ENCODE measurements around the gene LRRC45. TPM values are rescaled to one million over a fixed set of nuclear protein-coding genes. Genes with fewer than 3 reads are reported as not detected.

Gene LRRC45
- total and polyA plus RNA-seq, 9 of the 15 experiments (the other 6 are each of a cell fraction or from before 2014, with no cell fraction given) = 3.5 to 21.5 (median 11.2) TPM; not detected in 2

DNA sequence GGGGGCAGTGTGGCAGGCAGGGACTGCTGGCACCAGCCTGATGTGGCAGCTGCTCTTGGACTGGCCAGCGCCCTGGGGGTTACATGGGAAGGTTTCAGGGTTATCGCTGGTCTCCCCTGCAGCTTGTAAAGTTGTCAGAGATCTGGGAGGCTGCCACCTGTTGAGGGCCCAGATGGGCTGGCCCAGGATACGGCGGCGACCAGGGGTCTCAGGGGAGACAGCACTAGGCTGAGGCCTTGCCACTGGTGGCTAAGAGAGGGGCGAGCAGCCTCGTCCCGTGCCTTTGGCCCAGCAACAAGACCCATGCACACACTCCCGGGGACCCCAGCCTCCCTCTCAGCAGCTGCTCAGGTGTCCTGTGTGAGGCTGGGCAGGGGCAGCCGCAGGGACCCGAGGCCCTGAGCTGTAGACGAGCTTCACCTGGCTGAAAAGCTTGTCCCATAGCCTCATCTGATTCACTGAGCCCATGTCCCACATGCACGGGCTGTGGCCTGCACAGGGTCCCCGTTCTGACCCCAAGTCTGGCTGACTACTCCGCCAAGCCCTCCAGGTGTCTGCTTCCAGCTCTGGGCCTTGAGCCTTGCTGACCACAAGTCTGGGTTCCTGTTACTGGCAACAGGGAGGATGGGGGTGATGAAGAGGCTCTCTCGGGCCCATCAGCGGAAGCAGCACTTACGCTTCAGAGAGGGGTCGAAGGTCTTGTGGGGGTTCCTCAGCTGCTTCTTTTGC, 36.3 kb downstream of the LRRC45 start:
- no peak overlapping the region for H3K4me2 ChIP-seq (ENCODE audit: insufficient read depth, low read length)
- 88% methylated on average over 13 of the region's 19 CpGs for WGBS (ENCODE audit: insufficient coverage, low coverage, missing lambda C conversion rate)
- H3K9ac ChIP-seq (ENCODE audit: insufficient read depth in 1 of 2, low read depth in 2 of 2, low read length in 2 of 2) = no peak overlapping the region
- H3K79me2 ChIP-seq (ENCODE audit: control insufficient read depth, insufficient read depth, low read length) = peaks cover 13% of the 10 kb centered on the region
- H3K9me1 ChIP-seq (ENCODE audit: control insufficient read depth, insufficient read depth, low read length) = no peaks in the 10 kb centered on the region
- FAIRE-seq (no peak), ATAC-seq (no peak), DNase-seq (ENCODE audit: extremely low read depth in 1 of 4, low spot score in 3 of 4) (peak in 1 of 4 experiments; percentile 7)
- ChIA-PET POLR2A (interaction anchor here (0.6 to 2.5 kb wide), 11 partner anchors 9 to 275 kb away, joined by 3 to 11 read pairs (median 4); partner anchors contain the start of gene DCXR), CTCF (ENCODE audit: low intra/inter-chr PET ratio) (no interaction called here)
- BruUV-seq (replicated peaks) = no TSS peak
- H3K9me3 ChIP-seq (replicated peaks; ENCODE audit: control insufficient read depth, insufficient read depth, low read depth, low read length) = no peaks in the 10 kb centered on the region
- H3K4me3 ChIP-seq = no peak overlapping the region
- H3K27me3 ChIP-seq (ENCODE audit: control insufficient read depth in 2 of 2, insufficient read depth in 2 of 2, low read length in 2 of 2) = no peaks in the 10 kb centered on the region
- no peak overlapping the region for H2AFZ ChIP-seq (ENCODE audit: low read depth, low read length)
- H3K36me3 ChIP-seq (ENCODE audit: control insufficient read depth, insufficient read depth, low read length) = peaks cover 98% of the 10 kb centered on the region; the same call in 2 of the 3 replicates
- no peak overlapping the region for H3K27ac ChIP-seq (ENCODE audit: extremely low read depth, low read depth, low read length)
- peaks cover 7% of the 10 kb centered on the region for H4K20me1 ChIP-seq (replicated peaks; ENCODE audit: control insufficient read depth, insufficient read depth, low read length)
- peaks cover 1 to 90% of the 10 kb centered on the region in 2 experiments; a peak in 3 of 5 replicates for H3K4me1 ChIP-seq (replicated peaks in 1 of 2; ENCODE audit: control insufficient read depth in 2 of 2, insufficient read depth in 2 of 2, low read length in 2 of 2)
- in situ Hi-C loops (cut with MboI) (no loop called here), intact Hi-C loops (cut with micrococcal nuclease) (no loop called here)
- TF ChIP-seq POLR2A (conservative IDR thresholded peaks at IDR 0.05) = peak; percentile 14; the same call in 1 of the 2 replicates
- TF ChIP-seq, protein P1, sequence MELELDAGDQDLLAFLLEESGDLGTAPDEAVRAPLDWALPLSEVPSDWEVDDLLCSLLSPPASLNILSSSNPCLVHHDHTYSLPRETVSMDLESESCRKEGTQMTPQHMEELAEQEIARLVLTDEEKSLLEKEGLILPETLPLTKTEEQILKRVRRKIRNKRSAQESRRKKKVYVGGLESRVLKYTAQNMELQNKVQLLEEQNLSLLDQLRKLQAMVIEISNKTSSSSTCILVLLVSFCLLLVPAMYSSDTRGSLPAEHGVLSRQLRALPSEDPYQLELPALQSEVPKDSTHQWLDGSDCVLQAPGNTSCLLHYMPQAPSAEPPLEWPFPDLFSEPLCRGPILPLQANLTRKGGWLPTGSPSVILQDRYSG (tag; conservative IDR thresholded peaks at IDR 0.05; ENCODE audit: low read depth) = no peak
- TF ChIP-seq, protein P2, sequence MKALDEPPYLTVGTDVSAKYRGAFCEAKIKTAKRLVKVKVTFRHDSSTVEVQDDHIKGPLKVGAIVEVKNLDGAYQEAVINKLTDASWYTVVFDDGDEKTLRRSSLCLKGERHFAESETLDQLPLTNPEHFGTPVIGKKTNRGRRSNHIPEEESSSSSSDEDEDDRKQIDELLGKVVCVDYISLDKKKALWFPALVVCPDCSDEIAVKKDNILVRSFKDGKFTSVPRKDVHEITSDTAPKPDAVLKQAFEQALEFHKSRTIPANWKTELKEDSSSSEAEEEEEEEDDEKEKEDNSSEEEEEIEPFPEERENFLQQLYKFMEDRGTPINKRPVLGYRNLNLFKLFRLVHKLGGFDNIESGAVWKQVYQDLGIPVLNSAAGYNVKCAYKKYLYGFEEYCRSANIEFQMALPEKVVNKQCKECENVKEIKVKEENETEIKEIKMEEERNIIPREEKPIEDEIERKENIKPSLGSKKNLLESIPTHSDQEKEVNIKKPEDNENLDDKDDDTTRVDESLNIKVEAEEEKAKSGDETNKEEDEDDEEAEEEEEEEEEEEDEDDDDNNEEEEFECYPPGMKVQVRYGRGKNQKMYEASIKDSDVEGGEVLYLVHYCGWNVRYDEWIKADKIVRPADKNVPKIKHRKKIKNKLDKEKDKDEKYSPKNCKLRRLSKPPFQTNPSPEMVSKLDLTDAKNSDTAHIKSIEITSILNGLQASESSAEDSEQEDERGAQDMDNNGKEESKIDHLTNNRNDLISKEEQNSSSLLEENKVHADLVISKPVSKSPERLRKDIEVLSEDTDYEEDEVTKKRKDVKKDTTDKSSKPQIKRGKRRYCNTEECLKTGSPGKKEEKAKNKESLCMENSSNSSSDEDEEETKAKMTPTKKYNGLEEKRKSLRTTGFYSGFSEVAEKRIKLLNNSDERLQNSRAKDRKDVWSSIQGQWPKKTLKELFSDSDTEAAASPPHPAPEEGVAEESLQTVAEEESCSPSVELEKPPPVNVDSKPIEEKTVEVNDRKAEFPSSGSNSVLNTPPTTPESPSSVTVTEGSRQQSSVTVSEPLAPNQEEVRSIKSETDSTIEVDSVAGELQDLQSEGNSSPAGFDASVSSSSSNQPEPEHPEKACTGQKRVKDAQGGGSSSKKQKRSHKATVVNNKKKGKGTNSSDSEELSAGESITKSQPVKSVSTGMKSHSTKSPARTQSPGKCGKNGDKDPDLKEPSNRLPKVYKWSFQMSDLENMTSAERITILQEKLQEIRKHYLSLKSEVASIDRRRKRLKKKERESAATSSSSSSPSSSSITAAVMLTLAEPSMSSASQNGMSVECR (CRISPR knock-in tag; IDR thresholded peaks at IDR 0.05) = no peak
- TF ChIP-seq ZFP30 (CRISPR knock-in tag; IDR thresholded peaks at IDR 0.05; ENCODE audit: borderline replicate concordance) = no peak
- TF ChIP-seq, protein P3, sequence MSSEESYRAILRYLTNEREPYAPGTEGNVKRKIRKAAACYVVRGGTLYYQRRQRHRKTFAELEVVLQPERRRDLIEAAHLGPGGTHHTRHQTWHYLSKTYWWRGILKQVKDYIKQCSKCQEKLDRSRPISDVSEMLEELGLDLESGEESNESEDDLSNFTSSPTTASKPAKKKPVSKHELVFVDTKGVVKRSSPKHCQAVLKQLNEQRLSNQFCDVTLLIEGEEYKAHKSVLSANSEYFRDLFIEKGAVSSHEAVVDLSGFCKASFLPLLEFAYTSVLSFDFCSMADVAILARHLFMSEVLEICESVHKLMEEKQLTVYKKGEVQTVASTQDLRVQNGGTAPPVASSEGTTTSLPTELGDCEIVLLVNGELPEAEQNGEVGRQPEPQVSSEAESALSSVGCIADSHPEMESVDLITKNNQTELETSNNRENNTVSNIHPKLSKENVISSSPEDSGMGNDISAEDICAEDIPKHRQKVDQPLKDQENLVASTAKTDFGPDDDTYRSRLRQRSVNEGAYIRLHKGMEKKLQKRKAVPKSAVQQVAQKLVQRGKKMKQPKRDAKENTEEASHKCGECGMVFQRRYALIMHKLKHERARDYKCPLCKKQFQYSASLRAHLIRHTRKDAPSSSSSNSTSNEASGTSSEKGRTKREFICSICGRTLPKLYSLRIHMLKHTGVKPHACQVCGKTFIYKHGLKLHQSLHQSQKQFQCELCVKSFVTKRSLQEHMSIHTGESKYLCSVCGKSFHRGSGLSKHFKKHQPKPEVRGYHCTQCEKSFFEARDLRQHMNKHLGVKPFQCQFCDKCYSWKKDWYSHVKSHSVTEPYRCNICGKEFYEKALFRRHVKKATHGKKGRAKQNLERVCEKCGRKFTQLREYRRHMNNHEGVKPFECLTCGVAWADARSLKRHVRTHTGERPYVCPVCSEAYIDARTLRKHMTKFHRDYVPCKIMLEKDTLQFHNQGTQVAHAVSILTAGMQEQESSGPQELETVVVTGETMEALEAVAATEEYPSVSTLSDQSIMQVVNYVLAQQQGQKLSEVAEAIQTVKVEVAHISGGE (CRISPR knock-in tag; IDR thresholded peaks at IDR 0.05) = 0 out of 6 replicates have a peak, but pooled peaks of 1 of the 3 experiments have one; percentile 10
- no peak for TF ChIP-seq HSF4 (CRISPR knock-in tag; IDR thresholded peaks at IDR 0.05; ENCODE audit: borderline replicate concordance)
- no peak for TF ChIP-seq TBP (optimal IDR thresholded peaks at IDR 0.05; ENCODE audit: low read depth, low read length)
- no peak for TF ChIP-seq POLR2H (tag; IDR thresholded peaks at IDR 0.05; ENCODE audit: low read depth)
